DND-41 (cell line): Measurements from ENCODE around the gene CBR1.

Source experiments
- CTCF ChIP-seq: IDR thresholded peaks from 2 replicates; pipeline ENCODE4 v1.5.1; 2012; ENCODE audit warnings: borderline replicate concordance, low read length, moderate library complexity, mild to moderate bottlenecking; ENCODE audit not compliant: poor library complexity, severe bottlenecking; ENCODE audit errors: extremely low read depth
- EZH2 ChIP-seq: IDR thresholded peaks from 3 replicates; pipeline ENCODE4 v1.6.1; 2012; ENCODE audit warnings: borderline replicate concordance, low read depth, mild to moderate bottlenecking, moderate library complexity, low read length, inconsistent platforms; ENCODE audit not compliant: severe bottlenecking

GRCh38 chr21:36059823-36060158 is 10.0 kb upstream of the CBR1 start:
- TF ChIP-seq CTCF (no peak), EZH2 (no peak)
